Measurements from ENCODE around the gene THAP4. TPM values are rescaled to one million over a fixed set of nuclear protein-coding genes. Genes with fewer than 3 reads are reported as not detected.

The THAP4 gene
- total RNA-seq, 2 experiments from 2014 or later = 45.1 to 48.9 TPM

GRCh38 chr2:241645915-241646645 lies 9.1 kb upstream of the THAP4 start:
- intact Hi-C loops (cut with micrococcal nuclease) = no loop called here
- Mint-ChIP-seq H3K4me1 (ENCODE audit: low read depth) (peaks cover 27% of the 10 kb centered on the region), H3K27me3 (no peaks in the 10 kb centered on the region), H3K36me3 (ENCODE audit: low read depth) (peaks cover 4% of the 10 kb centered on the region), H3K27ac (no peak overlapping the region), H3K4me3 (no peak overlapping the region), H3K9me3 (no peaks in the 10 kb centered on the region)
- TF ChIP-seq, protein P1, sequence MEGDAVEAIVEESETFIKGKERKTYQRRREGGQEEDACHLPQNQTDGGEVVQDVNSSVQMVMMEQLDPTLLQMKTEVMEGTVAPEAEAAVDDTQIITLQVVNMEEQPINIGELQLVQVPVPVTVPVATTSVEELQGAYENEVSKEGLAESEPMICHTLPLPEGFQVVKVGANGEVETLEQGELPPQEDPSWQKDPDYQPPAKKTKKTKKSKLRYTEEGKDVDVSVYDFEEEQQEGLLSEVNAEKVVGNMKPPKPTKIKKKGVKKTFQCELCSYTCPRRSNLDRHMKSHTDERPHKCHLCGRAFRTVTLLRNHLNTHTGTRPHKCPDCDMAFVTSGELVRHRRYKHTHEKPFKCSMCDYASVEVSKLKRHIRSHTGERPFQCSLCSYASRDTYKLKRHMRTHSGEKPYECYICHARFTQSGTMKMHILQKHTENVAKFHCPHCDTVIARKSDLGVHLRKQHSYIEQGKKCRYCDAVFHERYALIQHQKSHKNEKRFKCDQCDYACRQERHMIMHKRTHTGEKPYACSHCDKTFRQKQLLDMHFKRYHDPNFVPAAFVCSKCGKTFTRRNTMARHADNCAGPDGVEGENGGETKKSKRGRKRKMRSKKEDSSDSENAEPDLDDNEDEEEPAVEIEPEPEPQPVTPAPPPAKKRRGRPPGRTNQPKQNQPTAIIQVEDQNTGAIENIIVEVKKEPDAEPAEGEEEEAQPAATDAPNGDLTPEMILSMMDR (IDR thresholded peaks at IDR 0.05) = no peak
- ChIA-PET POLR2A (interaction anchor here (1.5 kb wide), 2 partner anchors 33 to 55 kb away, joined by 3 to 4 read pairs; no protein-coding TSS in a partner anchor), CTCF (interaction anchor here (1.6 kb wide), 1 partner anchor 14 kb away, joined by 4 read pairs; no protein-coding TSS in a partner anchor)
- ATAC-seq (no peak), DNase-seq (no peak)

DNA sequence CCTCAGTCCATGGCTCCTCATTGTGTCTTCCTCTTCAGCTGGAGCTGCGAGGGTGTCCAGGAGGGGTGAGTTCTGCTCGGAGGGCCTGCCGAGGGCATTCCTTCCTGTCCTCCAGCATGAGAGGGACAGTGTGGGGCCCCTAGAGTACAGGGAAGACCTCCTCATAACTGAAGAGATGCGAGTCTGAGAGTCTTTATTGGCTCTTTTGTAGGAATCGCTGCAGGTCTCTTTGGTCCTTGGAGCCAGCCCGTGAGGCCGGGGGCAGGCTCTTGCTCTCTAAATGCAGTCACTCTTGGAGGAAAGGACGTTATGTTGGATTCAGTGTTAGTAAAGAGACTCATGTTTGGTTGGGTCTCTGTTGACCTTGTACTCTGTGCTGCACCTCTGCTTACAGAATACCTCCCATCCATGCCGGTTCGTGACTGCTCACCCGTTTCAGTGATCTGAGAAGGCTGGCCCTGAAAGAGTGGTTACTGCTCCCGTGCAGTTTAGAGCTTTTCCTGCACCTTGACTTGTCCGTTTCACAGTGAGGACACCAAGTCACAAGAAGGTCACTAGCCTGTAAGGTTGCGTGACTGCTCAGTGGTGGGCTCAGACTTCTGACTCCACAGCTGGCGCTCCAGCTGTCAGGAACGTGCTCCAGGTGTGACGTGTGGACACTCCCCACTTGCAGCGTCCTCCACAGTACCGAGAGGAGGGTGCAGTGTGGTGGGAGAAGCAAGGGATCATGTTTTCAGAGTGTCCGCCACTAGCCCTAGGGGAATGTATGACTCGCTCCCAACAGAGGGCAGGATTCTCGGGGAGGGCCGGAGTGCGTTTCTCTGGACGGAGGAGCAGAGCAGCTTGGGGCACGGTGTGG lies 8.3 kb upstream of the THAP4 start:
- ChIA-PET POLR2A (interaction anchor here (1.5 kb wide), 1 partner anchor 56 kb away, joined by 4 read pairs; no protein-coding TSS in a partner anchor), CTCF (interaction anchor here (1.5 to 1.9 kb wide), 2 partner anchors 14 to 233 kb away, joined by 4 to 7 read pairs; no protein-coding TSS in a partner anchor)
- H3K4me3 Mint-ChIP-seq = no peak overlapping the region

DNA sequence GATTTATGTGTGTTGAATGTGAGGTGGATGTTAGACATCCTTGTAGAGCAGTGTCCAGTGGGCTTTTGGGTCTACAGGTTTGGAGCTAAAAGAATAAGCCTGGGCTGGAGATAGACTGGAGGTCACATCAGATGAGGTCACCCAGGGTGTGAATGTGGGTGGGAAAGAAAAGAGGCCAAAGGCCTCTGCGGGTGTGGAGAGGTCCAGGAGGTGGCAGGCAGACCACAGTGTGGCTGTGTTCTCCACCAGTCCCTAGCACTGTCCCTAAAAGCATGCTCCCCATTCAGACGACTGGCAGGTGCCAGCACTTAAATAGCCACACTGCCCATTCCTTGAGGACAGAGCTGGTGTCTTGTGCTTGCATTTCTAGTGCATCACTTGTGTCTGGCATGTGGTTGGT lies 4.7 kb upstream of the THAP4 start:
- TF ChIP-seq, protein P1 (IDR thresholded peaks at IDR 0.05) = no peak
- H3K27me3 Mint-ChIP-seq = no peaks in the 10 kb centered on the region
- H3K4me1 Mint-ChIP-seq (ENCODE audit: low read depth) = peaks cover 48% of the 10 kb centered on the region
- no peak for DNase-seq
- no peaks in the 10 kb centered on the region for H3K9me3 Mint-ChIP-seq
- peak overlapping the region; percentile 31 for H3K27ac Mint-ChIP-seq
- H3K4me3 Mint-ChIP-seq = no peak overlapping the region
- peaks cover 28% of the 10 kb centered on the region for H3K36me3 Mint-ChIP-seq (ENCODE audit: low read depth)
- POLR2A ChIA-PET = interaction anchor here (0.6 to 1.4 kb wide), 4 partner anchors 29 to 528 kb away, joined by 4 to 6 read pairs (median 4); partner anchors contain the start of genes HDLBP and SEPTIN2
- intact Hi-C loops (cut with micrococcal nuclease) = no loop called here
- ATAC-seq = no peak
- CTCF ChIA-PET = interaction anchor here (0.6 to 1.6 kb wide), 4 partner anchors 17 to 467 kb away, joined by 3 to 4 read pairs (median 3); no protein-coding TSS in a partner anchor

More for the DNA sequence above, 8.3 kb upstream of the THAP4 start:
- Mint-ChIP-seq H3K9me3 (no peaks in the 10 kb centered on the region), H3K36me3 (ENCODE audit: low read depth) (peaks cover 10% of the 10 kb centered on the region), H3K27me3 (no peaks in the 10 kb centered on the region), H3K27ac (no peak overlapping the region), H3K4me1 (ENCODE audit: low read depth) (peaks cover 32% of the 10 kb centered on the region)
- ATAC-seq = no peak
- intact Hi-C loops (cut with micrococcal nuclease) = no loop called here
- no peak for DNase-seq
- TF ChIP-seq, protein P1 (IDR thresholded peaks at IDR 0.05) = no peak

DNA sequence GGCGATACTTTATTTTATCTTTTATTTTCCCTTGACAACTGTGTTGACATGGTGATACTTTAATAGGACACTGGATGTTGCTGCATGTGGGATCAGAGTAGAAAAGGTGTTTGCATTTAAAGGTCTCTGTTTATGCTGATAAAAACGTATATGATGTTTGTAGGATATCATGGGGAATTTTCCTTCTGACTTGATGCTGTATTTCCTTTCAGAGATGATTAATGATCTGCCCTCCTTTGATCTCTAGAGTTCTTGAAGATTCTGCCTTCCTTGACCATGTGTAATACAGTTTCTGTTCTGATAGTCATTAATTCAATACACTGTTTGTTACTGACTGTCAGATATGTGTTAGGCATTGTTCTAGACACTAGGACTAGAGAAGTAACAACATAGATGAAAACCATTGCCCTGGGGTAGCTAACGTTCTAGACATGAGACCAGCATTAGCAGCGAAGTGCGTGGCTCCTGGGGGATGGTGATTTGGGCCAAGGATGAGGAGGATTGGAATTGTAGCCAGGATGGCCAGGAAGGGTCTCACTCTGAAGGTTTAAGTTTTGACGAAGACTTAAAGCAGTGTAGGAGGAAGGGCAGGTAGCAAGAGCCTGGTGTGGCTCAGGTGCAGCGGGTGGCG lies 3.3 kb upstream of the THAP4 start:
- TF ChIP-seq, protein P1 (IDR thresholded peaks at IDR 0.05) = no peak
- Mint-ChIP-seq H3K9me3 (no peaks in the 10 kb centered on the region), H3K36me3 (ENCODE audit: low read depth) (peaks cover 30% of the 10 kb centered on the region), H3K4me1 (ENCODE audit: low read depth) (peaks cover 49% of the 10 kb centered on the region), H3K27ac (peak overlapping the region; percentile 51), H3K4me3 (no peak overlapping the region), H3K27me3 (no peaks in the 10 kb centered on the region)
- no peak for ATAC-seq
- DNase-seq = no peak
- POLR2A ChIA-PET = interaction anchor here (1.3 kb wide), 1 partner anchor 325 kb away, joined by 4 read pairs; the partner anchor contains the start of genes HDLBP and SEPTIN2
- intact Hi-C loops (cut with micrococcal nuclease) = no loop called here
- CTCF ChIA-PET = interaction anchor here (0.7 kb wide), 1 partner anchor 19 kb away, joined by 3 read pairs; no protein-coding TSS in a partner anchor
